Parathyroid adenoma (tissue), 2 donors: Measurements from ENCODE around the gene RAB21.

ENCODE experiments used
- H2AFZ ChIP-seq: fragments of 300-600 bp; sonication (generic); one replicate; pipeline ENCODE4 v1.7.0; 2017; ENCODE audit warnings: antibody characterized with exemption, mild to moderate bottlenecking
- H3K27ac ChIP-seq: fragments of 300-600 bp; sonication (generic); one replicate; pipeline ENCODE4 v1.7.0; 2017
- H3K27me3 ChIP-seq: fragments of 300-600 bp; sonication (generic); one replicate; pipeline ENCODE4 v1.7.0; 2017; ENCODE audit warnings: low read length; ENCODE audit not compliant: control insufficient read depth, insufficient read depth
- H3K36me3 ChIP-seq: fragments of 300-600 bp; sonication (generic); one replicate; pipeline ENCODE4 v1.7.0; 2017; ENCODE audit warnings: low read length; ENCODE audit not compliant: control insufficient read depth, insufficient read depth
- H3K4me1 ChIP-seq: fragments of 300-600 bp; sonication (generic); one replicate; pipeline ENCODE4 v1.7.0; 2017; ENCODE audit warnings: control low read depth
- H3K4me2 ChIP-seq: fragments of 300-600 bp; sonication (generic); one replicate; pipeline ENCODE4 v1.7.0; 2017; ENCODE audit warnings: low read length
- H3K4me3 ChIP-seq: fragments of 300-600 bp; sonication (generic); one replicate; pipeline ENCODE4 v1.7.0; 2017; ENCODE audit warnings: low read depth, low read length
- H3K79me2 ChIP-seq: fragments of 300-600 bp; sonication (generic); one replicate; pipeline ENCODE4 v1.7.0; 2017; ENCODE audit warnings: control low read depth
- H3K9ac ChIP-seq: fragments of 300-600 bp; sonication (generic); one replicate; pipeline ENCODE4 v1.7.0; 2017; ENCODE audit warnings: mild to moderate bottlenecking
- H3K9me3 ChIP-seq: fragments of 300-600 bp; sonication (generic); one replicate; pipeline ENCODE4 v1.7.0; 2017; ENCODE audit warnings: low read length; ENCODE audit not compliant: control insufficient read depth
- TF ChIP-seq, protein P1 (sequence below): fragments of 300-600 bp; sonication (generic); IDR thresholded peaks from one replicate; pipeline ENCODE4 v1.7.0; 2017; ENCODE audit warnings: antibody characterized with exemption, mild to moderate bottlenecking
- donor health status: primary hyperparathyroidism.

RAB21 gene

GRCh38 chr12:71837356-71837755 lies 82.7 kb downstream of the RAB21 start:
- Histone ChIP-seq H3K9ac (no peak overlapping the region), H3K4me2 (no peak overlapping the region), H3K27ac (no peak overlapping the region), H3K79me2 (peaks cover 20% of the 10 kb centered on the region), H3K27me3 (no peaks in the 10 kb centered on the region), H3K9me3 (no peaks in the 10 kb centered on the region), H2AFZ (no peak overlapping the region), H3K36me3 (no peaks in the 10 kb centered on the region), H3K4me3 (no peak overlapping the region), H3K4me1 (peaks cover 2% of the 10 kb centered on the region)
- TF ChIP-seq, protein P1, sequence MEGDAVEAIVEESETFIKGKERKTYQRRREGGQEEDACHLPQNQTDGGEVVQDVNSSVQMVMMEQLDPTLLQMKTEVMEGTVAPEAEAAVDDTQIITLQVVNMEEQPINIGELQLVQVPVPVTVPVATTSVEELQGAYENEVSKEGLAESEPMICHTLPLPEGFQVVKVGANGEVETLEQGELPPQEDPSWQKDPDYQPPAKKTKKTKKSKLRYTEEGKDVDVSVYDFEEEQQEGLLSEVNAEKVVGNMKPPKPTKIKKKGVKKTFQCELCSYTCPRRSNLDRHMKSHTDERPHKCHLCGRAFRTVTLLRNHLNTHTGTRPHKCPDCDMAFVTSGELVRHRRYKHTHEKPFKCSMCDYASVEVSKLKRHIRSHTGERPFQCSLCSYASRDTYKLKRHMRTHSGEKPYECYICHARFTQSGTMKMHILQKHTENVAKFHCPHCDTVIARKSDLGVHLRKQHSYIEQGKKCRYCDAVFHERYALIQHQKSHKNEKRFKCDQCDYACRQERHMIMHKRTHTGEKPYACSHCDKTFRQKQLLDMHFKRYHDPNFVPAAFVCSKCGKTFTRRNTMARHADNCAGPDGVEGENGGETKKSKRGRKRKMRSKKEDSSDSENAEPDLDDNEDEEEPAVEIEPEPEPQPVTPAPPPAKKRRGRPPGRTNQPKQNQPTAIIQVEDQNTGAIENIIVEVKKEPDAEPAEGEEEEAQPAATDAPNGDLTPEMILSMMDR, result no peak

- TF ChIP-seq, protein P1, result no peak
- H2AFZ ChIP-seq, result peak overlapping the region; percentile 99
Observed at GRCh38 chr12:71838231-71838630, 83.6 kb downstream of the RAB21 start.

GRCh38 chr12:71838676-71839075 lies 84.0 kb downstream of the RAB21 start:
- Histone ChIP-seq H3K27ac (peak overlapping the region; percentile 93), H3K4me2 (peak overlapping the region; percentile 95), H3K79me2 (peaks cover 27% of the 10 kb centered on the region), H3K9ac (no peak overlapping the region), H2AFZ (peak overlapping the region; percentile 99), H3K9me3 (no peaks in the 10 kb centered on the region), H3K4me1 (peaks cover 2% of the 10 kb centered on the region), H3K27me3 (no peaks in the 10 kb centered on the region), H3K4me3 (peak overlapping the region; percentile 81), H3K36me3 (no peaks in the 10 kb centered on the region)
- TF ChIP-seq, protein P1, result no peak

More at GRCh38 chr12:71838231-71838630, 83.6 kb downstream of the RAB21 start:
- Histone ChIP-seq H3K9ac (no peak overlapping the region), H3K36me3 (no peaks in the 10 kb centered on the region), H3K27me3 (no peaks in the 10 kb centered on the region), H3K4me1 (peaks cover 2% of the 10 kb centered on the region), H3K79me2 (peaks cover 26% of the 10 kb centered on the region), H3K27ac (no peak overlapping the region), H3K9me3 (no peaks in the 10 kb centered on the region), H3K4me3 (no peak overlapping the region), H3K4me2 (no peak overlapping the region)

DNA sequence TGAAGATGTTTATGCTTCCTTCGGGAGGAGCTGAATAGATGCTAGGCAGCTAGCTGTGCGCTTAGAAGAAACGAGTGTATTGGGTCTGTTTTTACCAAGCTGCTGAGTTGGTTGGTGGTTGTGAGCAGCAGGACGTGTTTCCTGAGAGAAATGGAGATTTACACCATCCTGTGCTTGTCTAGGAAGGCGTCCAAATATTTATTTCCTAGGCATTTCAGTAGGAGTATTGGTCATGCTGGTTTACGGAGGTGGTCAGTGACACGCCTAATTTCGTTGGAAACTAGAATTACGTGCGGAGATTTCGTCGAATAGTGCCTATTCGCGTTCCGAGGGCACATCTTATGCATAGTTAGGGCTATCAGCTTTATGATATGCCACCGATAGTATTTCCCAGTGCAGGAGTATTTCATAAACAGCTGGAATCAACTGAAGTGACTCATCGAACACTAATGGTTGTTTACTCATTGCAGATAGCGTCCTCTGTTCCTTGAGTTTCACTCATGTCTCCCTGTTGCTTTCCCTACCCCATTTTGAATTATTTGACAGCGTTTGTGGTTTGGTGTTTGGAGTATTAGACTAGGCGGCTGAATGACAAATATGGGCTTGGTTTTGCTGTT lies 85.7 kb downstream of the RAB21 start:
- Histone ChIP-seq H2AFZ (peak overlapping the region; percentile 99), H3K36me3 (no peaks in the 10 kb centered on the region), H3K4me2 (peak overlapping the region; percentile 95), H3K4me3 (peak overlapping the region; percentile 81), H3K9me3 (no peaks in the 10 kb centered on the region), H3K4me1 (peaks cover 8% of the 10 kb centered on the region), H3K79me2 (peaks cover 32% of the 10 kb centered on the region), H3K9ac (peak overlapping the region; percentile 25), H3K27me3 (no peaks in the 10 kb centered on the region), H3K27ac (peak overlapping the region; percentile 93)
- TF ChIP-seq, protein P1, result no peak

DNA sequence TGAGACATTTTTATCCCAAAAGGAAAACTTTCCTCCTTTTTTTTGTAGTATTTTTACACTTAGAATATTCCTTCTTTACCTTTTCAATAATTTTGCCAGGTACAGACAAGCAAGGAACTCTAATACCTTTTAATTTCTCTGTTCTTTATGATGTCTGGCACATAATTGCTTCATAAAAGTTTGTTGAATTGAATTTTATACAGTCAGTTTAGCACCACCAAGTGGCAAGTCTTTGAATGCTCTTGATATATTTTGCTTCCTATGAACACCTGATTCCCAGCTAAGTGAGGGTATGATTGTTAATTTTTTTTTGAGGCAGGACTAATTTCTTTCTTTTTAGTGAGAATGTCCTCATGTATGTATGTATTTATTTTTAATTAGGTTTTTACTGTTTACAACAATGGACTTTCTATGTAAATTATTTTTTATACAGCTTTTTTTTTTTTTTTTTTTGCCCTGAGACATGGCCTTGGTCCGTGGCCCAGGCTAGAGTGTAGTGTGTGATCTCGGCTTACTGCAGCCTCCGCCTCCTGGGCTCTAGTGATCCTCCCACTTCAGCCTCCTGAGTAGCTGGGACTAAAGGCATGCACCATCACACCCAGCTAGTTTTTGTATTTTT lies 91.8 kb downstream of the RAB21 start:
- Histone ChIP-seq H3K79me2 (peaks cover 57% of the 10 kb centered on the region), H3K4me3 (no peak overlapping the region), H3K9ac (no peak overlapping the region), H3K4me2 (no peak overlapping the region), H3K27ac (no peak overlapping the region), H3K27me3 (no peaks in the 10 kb centered on the region), H3K36me3 (no peaks in the 10 kb centered on the region), H3K9me3 (no peaks in the 10 kb centered on the region), H3K4me1 (peaks cover 5% of the 10 kb centered on the region), H2AFZ (no peak overlapping the region)
- TF ChIP-seq, protein P1, result peak; percentile 50
